AG09319 (cell line): ENCODE results near the gene PRKCI.
"Not testable (repeated sequence)": the region's sequence is repeated elsewhere in the genome, so short reads cannot be mapped to it uniquely, and the experiment has no call there.

Experiments
- DNase-seq: peaks from one replicate; pipeline ENCODE4 v3.0.0-alpha.2; 2010; ENCODE audit warnings: low read depth; ENCODE audit errors: extremely low read depth
- TF ChIP-seq, protein P1 (sequence below): IDR thresholded peaks from 2 replicates; pipeline ENCODE4 v1.5.1; 2011; ENCODE audit warnings: low read depth, mild to moderate bottlenecking, inconsistent platforms, low read length, moderate library complexity

PRKCI gene

DNA sequence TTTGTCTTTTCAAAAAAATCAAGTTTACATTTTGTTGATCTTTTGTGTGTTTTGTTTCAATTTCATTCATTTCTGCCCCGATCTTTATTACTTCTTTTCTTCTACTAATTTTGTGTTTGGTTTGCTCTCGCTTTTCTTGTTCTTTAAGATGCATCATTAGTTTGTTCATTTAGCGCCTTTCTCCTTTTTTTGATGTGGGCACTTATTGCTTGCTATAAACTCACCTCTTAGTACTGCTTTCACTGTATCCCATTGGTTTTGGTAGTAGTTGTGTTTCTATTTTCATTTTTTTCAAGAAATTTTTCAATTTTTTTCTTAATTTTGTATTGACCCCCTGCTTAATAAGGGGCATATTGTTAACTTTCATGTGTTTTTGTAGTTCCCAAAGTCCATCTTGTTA, 34.4 kb downstream of the PRKCI start:
- no peak for DNase-seq
- TF ChIP-seq, protein P1, sequence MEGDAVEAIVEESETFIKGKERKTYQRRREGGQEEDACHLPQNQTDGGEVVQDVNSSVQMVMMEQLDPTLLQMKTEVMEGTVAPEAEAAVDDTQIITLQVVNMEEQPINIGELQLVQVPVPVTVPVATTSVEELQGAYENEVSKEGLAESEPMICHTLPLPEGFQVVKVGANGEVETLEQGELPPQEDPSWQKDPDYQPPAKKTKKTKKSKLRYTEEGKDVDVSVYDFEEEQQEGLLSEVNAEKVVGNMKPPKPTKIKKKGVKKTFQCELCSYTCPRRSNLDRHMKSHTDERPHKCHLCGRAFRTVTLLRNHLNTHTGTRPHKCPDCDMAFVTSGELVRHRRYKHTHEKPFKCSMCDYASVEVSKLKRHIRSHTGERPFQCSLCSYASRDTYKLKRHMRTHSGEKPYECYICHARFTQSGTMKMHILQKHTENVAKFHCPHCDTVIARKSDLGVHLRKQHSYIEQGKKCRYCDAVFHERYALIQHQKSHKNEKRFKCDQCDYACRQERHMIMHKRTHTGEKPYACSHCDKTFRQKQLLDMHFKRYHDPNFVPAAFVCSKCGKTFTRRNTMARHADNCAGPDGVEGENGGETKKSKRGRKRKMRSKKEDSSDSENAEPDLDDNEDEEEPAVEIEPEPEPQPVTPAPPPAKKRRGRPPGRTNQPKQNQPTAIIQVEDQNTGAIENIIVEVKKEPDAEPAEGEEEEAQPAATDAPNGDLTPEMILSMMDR = no peak

DNA sequence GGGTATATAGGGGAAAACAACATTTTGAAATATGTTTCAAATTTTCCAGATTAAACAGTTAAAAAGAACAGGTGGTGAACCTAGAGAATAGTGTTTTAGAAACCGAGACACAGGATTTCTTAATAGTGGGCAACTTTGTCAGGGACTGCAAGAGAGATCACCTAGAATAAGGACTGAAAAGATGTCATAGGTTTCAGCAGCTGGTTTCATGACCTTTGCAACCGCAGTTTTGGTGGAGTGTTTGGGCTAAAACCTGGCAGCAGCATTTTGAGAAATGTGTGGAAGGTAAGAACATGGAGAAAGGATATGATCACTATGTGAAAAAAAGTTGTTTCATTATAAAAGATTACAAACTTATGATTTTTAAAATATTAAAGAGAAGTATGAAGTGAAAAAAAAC, 34.9 kb downstream of the PRKCI start:
- TF ChIP-seq, protein P1 = no peak
- DNase-seq = no peak

DNA sequence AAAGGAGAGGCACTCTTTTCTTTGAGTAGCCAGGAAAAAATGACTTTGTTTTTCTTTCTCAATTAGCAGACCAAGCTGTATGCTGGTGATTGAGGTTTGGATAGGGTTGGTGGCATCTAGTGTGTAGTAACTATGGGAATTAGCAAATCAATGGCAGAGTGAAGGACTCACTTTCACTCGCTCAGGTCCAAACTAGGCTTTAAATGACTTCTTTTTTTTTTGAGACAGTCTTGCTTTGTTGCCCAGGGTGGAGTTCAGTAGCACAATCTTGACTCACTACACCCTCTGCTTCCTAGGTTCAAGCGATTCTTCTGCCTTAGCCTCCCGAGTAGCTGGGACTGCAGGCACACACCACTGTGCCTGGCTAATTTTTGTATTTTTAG, 35.9 kb downstream of the PRKCI start:
- DNase-seq = no peak
- TF ChIP-seq, protein P1 = no peak

DNA sequence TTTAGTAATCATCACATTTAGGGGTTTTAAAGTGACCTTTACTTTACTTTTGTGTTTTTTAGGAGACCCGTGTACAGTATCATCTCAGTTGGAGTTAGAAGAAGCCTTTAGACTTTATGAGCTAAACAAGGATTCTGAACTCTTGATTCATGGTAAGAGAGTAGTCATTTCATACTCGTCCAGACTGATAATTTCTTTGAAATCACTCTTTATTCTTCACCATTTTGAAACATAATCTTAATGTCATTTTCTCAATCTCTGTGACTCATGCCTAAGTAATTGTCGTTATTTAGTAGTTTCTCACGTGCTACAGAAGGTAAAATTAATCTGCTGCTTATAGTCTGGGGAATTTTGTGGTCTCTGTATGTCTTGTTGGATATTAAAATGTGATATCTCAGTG, 37.7 kb downstream of the PRKCI start:
- TF ChIP-seq, protein P1 = no peak
- DNase-seq = no peak

DNA sequence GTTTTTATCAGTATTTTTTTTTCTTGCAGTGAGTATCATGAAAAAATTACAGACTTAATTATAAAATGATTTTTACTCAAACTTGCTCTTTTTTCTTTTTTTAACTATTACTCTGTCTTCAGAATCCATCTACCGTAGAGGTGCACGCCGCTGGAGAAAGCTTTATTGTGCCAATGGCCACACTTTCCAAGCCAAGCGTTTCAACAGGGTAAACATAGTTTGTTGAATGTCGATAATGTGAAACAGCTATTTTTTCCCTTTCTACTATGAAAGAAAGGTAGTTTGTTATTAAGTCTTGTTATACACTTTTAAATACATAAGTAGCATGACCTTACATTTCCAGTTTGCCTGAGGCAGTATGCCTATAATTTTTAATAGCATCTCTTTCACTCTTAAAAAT, 45.6 kb downstream of the PRKCI start:
- no peak for DNase-seq
- TF ChIP-seq, protein P1 = no peak

DNA sequence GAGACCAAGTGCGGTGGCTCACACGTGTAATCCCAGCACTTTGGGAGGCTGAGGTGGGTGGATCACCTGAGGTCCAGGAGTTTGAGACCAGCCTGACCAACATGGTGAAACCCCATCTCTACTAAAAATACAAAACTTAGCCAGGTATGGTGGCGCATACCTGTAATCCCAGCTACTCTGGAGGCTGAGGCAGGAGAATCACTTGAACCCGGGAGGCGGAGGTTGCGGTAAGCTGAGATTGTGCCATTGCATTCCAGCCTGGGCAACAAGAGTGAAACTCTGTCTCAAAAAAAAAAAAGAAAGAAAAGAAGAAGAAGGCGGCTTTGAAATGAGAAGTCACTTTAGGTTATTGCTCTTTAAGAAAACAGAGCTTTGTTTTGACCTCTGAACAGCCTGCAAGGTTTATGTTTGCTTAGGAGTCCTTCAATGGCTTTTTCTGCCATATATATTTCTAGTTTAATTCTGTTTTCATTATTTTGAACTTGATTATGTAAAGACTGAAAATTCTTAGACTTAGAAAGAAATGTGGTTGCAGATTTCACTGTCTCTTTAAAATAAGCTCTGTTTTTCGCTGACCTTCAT, 47.5 kb downstream of the PRKCI start:
- DNase-seq = not testable (repeated sequence)

DNA sequence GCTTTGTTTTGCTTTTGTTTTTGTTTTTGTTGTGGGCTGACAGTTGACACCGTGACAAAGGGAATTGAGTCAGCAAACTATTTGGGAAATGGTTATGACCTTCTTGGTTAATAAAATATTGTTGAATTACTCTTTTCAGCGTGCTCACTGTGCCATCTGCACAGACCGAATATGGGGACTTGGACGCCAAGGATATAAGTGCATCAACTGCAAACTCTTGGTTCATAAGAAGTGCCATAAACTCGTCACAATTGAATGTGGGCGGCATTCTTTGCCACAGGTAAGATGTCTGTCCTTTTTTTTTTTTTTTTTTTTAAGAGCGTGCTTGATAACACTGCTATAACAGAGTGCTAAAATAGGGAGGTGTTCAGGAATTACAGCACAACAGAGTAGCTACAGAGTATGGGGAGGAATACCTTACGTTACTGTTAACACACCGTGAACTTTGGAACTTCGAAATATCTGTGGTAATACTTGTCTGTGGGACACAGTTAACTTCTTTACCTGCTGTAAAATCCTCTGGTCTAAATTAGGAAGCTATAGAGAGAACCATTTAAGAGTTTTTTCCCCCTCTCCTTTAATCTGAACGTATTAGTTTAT, 48.2 kb downstream of the PRKCI start:
- TF ChIP-seq, protein P1 = no peak
- DNase-seq = no peak

DNA sequence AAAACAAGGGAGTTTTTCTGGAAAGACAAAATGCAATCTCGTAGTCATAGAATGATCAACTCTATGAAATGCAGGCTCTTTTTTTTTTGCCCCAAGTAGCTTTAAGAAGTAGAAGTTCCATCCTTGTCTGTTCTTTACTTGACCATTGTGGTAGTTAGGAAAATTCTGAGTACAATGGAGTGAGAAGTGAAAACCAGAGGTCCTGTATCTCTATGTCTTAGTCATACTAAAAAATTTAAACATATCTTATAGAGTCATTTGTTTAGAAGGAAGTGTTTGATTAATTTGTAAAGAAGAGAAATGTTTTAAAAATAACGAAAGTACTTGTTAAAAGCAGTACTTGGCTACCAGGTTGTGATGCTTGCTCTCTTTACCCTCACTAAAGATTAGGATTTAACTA, 52.4 kb downstream of the PRKCI start:
- TF ChIP-seq, protein P1 = no peak
- DNase-seq = no peak
